SU-DHL-6 (cell line): Measurements from ENCODE around the gene ZGPAT.

ENCODE experiments used
- H2AFZ ChIP-seq: fragments of 200-600 bp; sonication (generic); 2 replicates; pipeline ENCODE4 v1.6.1; 2014; ENCODE audit warnings: low read depth, mild to moderate bottlenecking, moderate library complexity, mixed read lengths, antibody characterized with exemption, low read length; ENCODE audit not compliant: severe bottlenecking
- H3F3A ChIP-seq: fragments of 200-600 bp; shearing (Covaris generic); 2 replicates; pipeline ENCODE4 v1.6.0; 2016; ENCODE audit warnings: antibody characterized with exemption, mild to moderate bottlenecking; ENCODE audit not compliant: insufficient read depth
- H3K27ac ChIP-seq: fragments of 200-600 bp; sonication (generic); 2 replicates; pipeline ENCODE4 v1.5.1; 2016; ENCODE audit warnings: low read depth, mild to moderate bottlenecking, low read length, moderate library complexity, mixed read lengths
- H3K27me3 ChIP-seq: fragments of 200-600 bp; sonication (generic), shearing (Covaris generic); 2 replicates; pipeline ENCODE4 v1.6.0; 2014; ENCODE audit warnings: mild to moderate bottlenecking, low read length
- H3K36me3 ChIP-seq: fragments of 200-600 bp; sonication (generic); 2 replicates; pipeline ENCODE4 v1.6.1; 2014; ENCODE audit warnings: mild to moderate bottlenecking, low read length, mixed read lengths
- H3K4me2 ChIP-seq: fragments of 300-600, 200-600 bp; shearing (Covaris generic), sonication (generic); 2 replicates; pipeline ENCODE4 v1.6.0; 2014; ENCODE audit warnings: low read length, low read depth, mild to moderate bottlenecking; ENCODE audit not compliant: poor library complexity, severe bottlenecking
- H3K4me3 ChIP-seq: fragments of 200-600 bp; sonication (generic); 2 replicates; pipeline ENCODE4 v1.5.1; 2014; ENCODE audit warnings: antibody characterized with exemption, low read length, mild to moderate bottlenecking, mixed read lengths; ENCODE audit not compliant: insufficient read depth, poor library complexity, severe bottlenecking
- H3K79me2 ChIP-seq: fragments of 200-600 bp; sonication (generic); 2 replicates; pipeline ENCODE4 v1.6.1; 2014; ENCODE audit warnings: mild to moderate bottlenecking, low read length, moderate library complexity; ENCODE audit not compliant: insufficient read depth
- H3K9ac ChIP-seq: fragments of 200-600 bp; sonication (generic); 2 replicates; pipeline ENCODE4 v1.7.0; 2014; ENCODE audit warnings: mild to moderate bottlenecking, low read length
- H3K9me2 ChIP-seq: fragments of 200-600 bp; sonication (generic); replicated peaks from 2 replicates; pipeline ENCODE4 v1.6.1; 2014; ENCODE audit warnings: low read length; ENCODE audit not compliant: insufficient read depth
- H3K9me3 ChIP-seq: fragments of 200-600 bp; sonication (generic); 2 replicates; pipeline ENCODE4 v1.6.1; 2014; ENCODE audit warnings: low read length, mixed read lengths; ENCODE audit not compliant: insufficient read depth
- H4K20me1 ChIP-seq: fragments of 200-600 bp; sonication (generic); 2 replicates; pipeline ENCODE4 v1.6.1; 2014; ENCODE audit warnings: low read depth, mild to moderate bottlenecking, antibody characterized with exemption, low read length, moderate library complexity, mixed read lengths
- CTCF ChIP-seq: fragments of 200-600 bp; sonication (generic); IDR thresholded peaks from one replicate; pipeline ENCODE4 v1.5.1; 2017; ENCODE audit warnings: antibody characterized with exemption, mild to moderate bottlenecking, low read length, moderate library complexity; ENCODE audit not compliant: insufficient read depth, poor library complexity, severe bottlenecking
- EZH2phosphoT487 ChIP-seq: fragments of 200-600 bp; sonication (generic), shearing (Covaris generic); conservative IDR thresholded peaks from 2 replicates; pipeline ENCODE4 v1.6.1; 2018; ENCODE audit warnings: mild to moderate bottlenecking, antibody characterized with exemption, low read length, moderate library complexity, mixed read lengths

ZGPAT gene

GRCh38 chr20:63662813-63663189 lies 45.0 kb upstream of the ZGPAT start:
- Histone ChIP-seq H3K9me2 (no peaks in the 10 kb centered on the region), H3K9ac (no peak overlapping the region), H3K4me2 (no peak overlapping the region), H3K4me3 (no peak overlapping the region), H3K27me3 (no peaks in the 10 kb centered on the region), H3K36me3 (no peaks in the 10 kb centered on the region), H3K79me2 (peaks cover 13% of the 10 kb centered on the region), H2AFZ (no peak overlapping the region), H3K9me3 (no peaks in the 10 kb centered on the region), H4K20me1 (no peaks in the 10 kb centered on the region), H3K27ac (no peak overlapping the region), H3F3A (no peaks in the 10 kb centered on the region)
- TF ChIP-seq EZH2phosphoT487 (no peak), CTCF (no peak)

- Histone ChIP-seq H3K9me3 (no peaks in the 10 kb centered on the region), H3K4me2 (no peak overlapping the region), H4K20me1 (no peaks in the 10 kb centered on the region), H3F3A (no peaks in the 10 kb centered on the region), H3K9ac (no peak overlapping the region), H3K9me2 (no peaks in the 10 kb centered on the region), H3K27ac (no peak overlapping the region), H3K79me2 (peaks cover 13% of the 10 kb centered on the region), H3K36me3 (no peaks in the 10 kb centered on the region), H3K4me3 (no peak overlapping the region), H3K27me3 (no peaks in the 10 kb centered on the region), H2AFZ (no peak overlapping the region)
- TF ChIP-seq CTCF (no peak), EZH2phosphoT487 (no peak)
Observed at GRCh38 chr20:63663332-63664066, 44.3 kb upstream of the ZGPAT start.

- Histone ChIP-seq H3F3A (no peaks in the 10 kb centered on the region), H3K36me3 (no peaks in the 10 kb centered on the region), H3K27me3 (no peaks in the 10 kb centered on the region), H3K4me3 (no peak overlapping the region), H3K79me2 (peaks cover 6% of the 10 kb centered on the region), H3K9ac (no peak overlapping the region), H3K27ac (no peak overlapping the region), H3K9me2 (no peaks in the 10 kb centered on the region), H3K9me3 (no peaks in the 10 kb centered on the region), H4K20me1 (no peaks in the 10 kb centered on the region), H2AFZ (no peak overlapping the region), H3K4me2 (no peak overlapping the region)
- no peak for TF ChIP-seq CTCF
- no peak for TF ChIP-seq EZH2phosphoT487
Observed at GRCh38 chr20:63664143-63664851, 43.5 kb upstream of the ZGPAT start.
